ENCODE data around the gene ANKRD52. TPM values are rescaled to one million over a fixed set of nuclear protein-coding genes. Genes with fewer than 3 reads are reported as not detected.

The ANKRD52 gene
- total and polyA plus RNA-seq, 2 of the 8 experiments (the other 6 are each of a cell fraction or from before 2014, with no cell fraction given) = 14.0 to 36.3 TPM

- Histone ChIP-seq H3K27me3 (replicated peaks in 1 of 4; ENCODE audit: control insufficient read depth in 3 of 4, extremely low read depth in 1 of 4, insufficient read depth in 3 of 4, low read length in 3 of 4) (no peaks in the 10 kb centered on the region), H3K36me3 (ENCODE audit: control insufficient read depth in 2 of 4, insufficient read depth in 4 of 4, low read length in 3 of 4) (peaks cover 16 to 37% (median 26%) of the 10 kb centered on the region in 4 experiments), H4K8ac (ENCODE audit: extremely low read depth, insufficient read depth, low read length) (no peak overlapping the region), H3K79me2 (ENCODE audit: control insufficient read depth in 1 of 2, insufficient read depth in 2 of 2, low read length in 2 of 2) (no peaks in the 10 kb centered on the region), H2BK12ac (ENCODE audit: low read depth, low read length) (no peak overlapping the region), H2AK5ac (ENCODE audit: low read depth, low read length) (no peak overlapping the region), H2BK20ac (ENCODE audit: low read length) (no peak overlapping the region), H3K14ac (ENCODE audit: insufficient read length) (no peak overlapping the region), H2BK120ac (replicated peaks; ENCODE audit: low read depth, low read length) (no peak overlapping the region), H3K9me3 (ENCODE audit: insufficient read depth in 2 of 2, low read depth in 1 of 2, low read length in 1 of 2) (no peaks in the 10 kb centered on the region), H3K4me3 (ENCODE audit: extremely low read depth in 1 of 4, insufficient read depth in 2 of 4, low read depth in 3 of 4, low read length in 4 of 4) (no peak overlapping the region), H4K91ac (replicated peaks; ENCODE audit: insufficient read length, low read length) (no peak overlapping the region), H3K9ac (replicated peaks in 1 of 4; ENCODE audit: extremely low read depth in 1 of 4, low read depth in 3 of 4, low read length in 3 of 4) (no peak overlapping the region), H3K23me2 (ENCODE audit: low read depth, low read length) (no peaks in the 10 kb centered on the region), H3K23ac (ENCODE audit: insufficient read length) (no peak overlapping the region), H3K27ac (ENCODE audit: low read depth, low read length) (no peak overlapping the region), H2BK5ac (ENCODE audit: low read depth, low read length) (no peak overlapping the region), H4K5ac (ENCODE audit: insufficient read length, low read depth, low read length) (no peak overlapping the region), H2AFZ (ENCODE audit: low read length) (no peak overlapping the region), H3K18ac (ENCODE audit: extremely low read depth, low read length) (no peak overlapping the region), H3K4me1 (replicated peaks in 1 of 4; ENCODE audit: control insufficient read depth in 3 of 4, insufficient read depth in 4 of 4, low read length in 3 of 4) (no peaks in the 10 kb centered on the region), H3K4me2 (ENCODE audit: insufficient read depth in 1 of 2, low read depth in 2 of 2, low read length in 2 of 2) (no peak overlapping the region), H4K20me1 (replicated peaks in 1 of 2; ENCODE audit: control insufficient read depth in 1 of 2, insufficient read depth in 2 of 2, low read length in 2 of 2) (no peaks in the 10 kb centered on the region), H2BK15ac (ENCODE audit: low read length) (no peak overlapping the region), H3K56ac (replicated peaks; ENCODE audit: insufficient read length, low read depth, low read length) (no peak overlapping the region), H3K4ac (replicated peaks; ENCODE audit: insufficient read length, low read depth, low read length) (no peak overlapping the region), H3K79me1 (ENCODE audit: low read depth, low read length) (no peaks in the 10 kb centered on the region)
- FAIRE-seq = no peak
- DNase-seq (ENCODE audit: low read depth in 1 of 2, low spot score in 2 of 2) = no peak
- ChIA-PET POLR2A (ENCODE audit: partially characterized antibody) (interaction anchor here (0.6 to 17.4 kb wide), 16 partner anchors 8 to 1296 kb away, joined by 3 to 203 read pairs (median 5); partner anchors contain the start of genes ANKRD52, MYL6, RNF41 and SMARCC2), CTCF (ENCODE audit: partially characterized antibody) (interaction anchor here (0.7 to 12.3 kb wide), 12 partner anchors 8 to 310 kb away, joined by 3 to 111 read pairs (median 8); partner anchors contain the start of genes ANKRD52, COQ10A, RNF41 and SLC39A5)
- no peak for TF ChIP-seq RNF2 (IDR thresholded peaks at IDR 0.05; ENCODE audit: borderline replicate concordance, low read depth, low read length, missing control alignments, poor library complexity, severe bottlenecking)
- no peak for TF ChIP-seq TBP (IDR thresholded peaks at IDR 0.05; ENCODE audit: low read depth, low read length)
- no peak for TF ChIP-seq GABPA (IDR thresholded peaks at IDR 0.05; ENCODE audit: borderline replicate concordance, insufficient read depth, low read length)
- no peak for TF ChIP-seq SP4 (IDR thresholded peaks at IDR 0.05; ENCODE audit: low read length)
- no peak for TF ChIP-seq SIN3A (conservative IDR thresholded peaks at IDR 0.05 in 1 of 2, IDR thresholded peaks at IDR 0.05 in 1 of 2; ENCODE audit: low read depth in 1 of 2, low read length in 2 of 2)
- no peak for TF ChIP-seq TAF1 (IDR thresholded peaks at IDR 0.05; ENCODE audit: low read depth, low read length)
- no peak for TF ChIP-seq YY1 (IDR thresholded peaks at IDR 0.05; ENCODE audit: low read depth, low read length)
- no peak for TF ChIP-seq JUND (IDR thresholded peaks at IDR 0.05; ENCODE audit: low read length)
- TF ChIP-seq NRF1 (IDR thresholded peaks at IDR 0.05; ENCODE audit: low read depth, low read length) = no peak
- no peak for TF ChIP-seq RFX5 (IDR thresholded peaks at IDR 0.05; ENCODE audit: borderline replicate concordance, low read depth, low read length)
- TF ChIP-seq SAP30 (IDR thresholded peaks at IDR 0.05; ENCODE audit: insufficient read depth, insufficient replicate concordance, low read length) = no peak
- TF ChIP-seq SRF (IDR thresholded peaks at IDR 0.05; ENCODE audit: low read depth, low read length) = no peak
- no peak for TF ChIP-seq KDM1A (IDR thresholded peaks at IDR 0.05; ENCODE audit: borderline replicate concordance, low read length)
- TF ChIP-seq BACH1 (IDR thresholded peaks at IDR 0.05; ENCODE audit: low read length) = no peak
- no peak for TF ChIP-seq SP1 (IDR thresholded peaks at IDR 0.05; ENCODE audit: low read depth, low read length)
Observed at GRCh38 chr12:56204275-56204674, 53.9 kb downstream of the ANKRD52 start.

All from H1 (cell line).